IMR-90 (cell line): ENCODE data around the gene MEST. TPM values are rescaled to one million over a fixed set of nuclear protein-coding genes. Genes with fewer than 3 reads are reported as not detected.

Experiments used
- ATAC-seq: fragments of 200-7000 bp; cut with Tn5 transposase; 2 replicates; pipeline ENCODE4 v1.9.1; 2020; ENCODE audit warnings: low read depth, mild to moderate bottlenecking, moderate library complexity
- BruUV-seq: library from RNA; stranded (reverse); fragments of 400-500 nt; replicated peaks from 2 replicates; lab custom pipeline; 2021; lab: Mats Ljungman, UMichigan
- CTCF ChIA-PET: fragments of 300-600 bp; formaldehyde crosslinking; extraction: SDS; loops from one replicate; lab custom pipeline; 2021; ENCODE audit warnings: antibody characterized with exemption; lab: Yijun Ruan, JAX
- POLR2A ChIA-PET: fragments of 300-600 bp; sonication (Branson Sonifier 250); formaldehyde crosslinking; loops from one replicate; lab custom pipeline; 2022; ENCODE audit warnings: antibody characterized with exemption; ENCODE audit not compliant: unreplicated experiment; lab: Charles Lee
- DNase-seq: peaks from one replicate; pipeline ENCODE4 v3.0.0; 2013
- H2AFZ ChIP-seq: replicated peaks from 2 replicates; pipeline ENCODE3; 2013; ENCODE audit warnings: low read length, mild to moderate bottlenecking; ENCODE audit not compliant: poor library complexity
- H2AK5ac ChIP-seq: 2 replicates; pipeline ENCODE4 v1.6.1; 2013; ENCODE audit warnings: low read depth, low read length, inconsistent platforms
- H2AK9ac ChIP-seq: replicated peaks from 2 replicates; pipeline ENCODE3; 2013; ENCODE audit warnings: mild to moderate bottlenecking, low read depth, low read length, moderate library complexity; ENCODE audit not compliant: poor library complexity
- H2BK120ac ChIP-seq: 2 replicates; pipeline ENCODE4 v1.6.1; 2013; ENCODE audit warnings: low read depth, low read length, inconsistent platforms
- H2BK15ac ChIP-seq: 3 replicates; pipeline ENCODE4 v1.6.1; 2013; ENCODE audit warnings: low read depth, low read length, inconsistent platforms
- H2BK20ac ChIP-seq: 2 replicates; pipeline ENCODE4 v1.6.1; 2013; ENCODE audit warnings: low read depth, mild to moderate bottlenecking, inconsistent platforms, low read length, moderate library complexity
- H2BK5ac ChIP-seq: 2 replicates; pipeline ENCODE4 v1.6.1; 2013; ENCODE audit warnings: mild to moderate bottlenecking, low read depth, low read length, inconsistent platforms; ENCODE audit not compliant: poor library complexity, severe bottlenecking
- H3K14ac ChIP-seq: replicated peaks from 2 replicates; pipeline ENCODE4 v1.6.1; 2013; ENCODE audit warnings: low read depth, low read length, inconsistent platforms
- H3K18ac ChIP-seq: 2 replicates; pipeline ENCODE4 v1.6.1; 2013; ENCODE audit warnings: low read depth, low read length, control low read depth
- H3K23ac ChIP-seq: 2 replicates; pipeline ENCODE4 v1.6.1; 2013; ENCODE audit warnings: low read depth, low read length, inconsistent platforms
- H3K27ac ChIP-seq: 2 replicates; pipeline ENCODE4 v1.5.1; 2013; ENCODE audit warnings: mild to moderate bottlenecking, control low read depth, low read length; ENCODE audit not compliant: insufficient read depth
- H3K27me3 ChIP-seq: 2 replicates; pipeline ENCODE4 v1.6.1; 2013; ENCODE audit warnings: low read length; ENCODE audit not compliant: control insufficient read depth, insufficient read depth
- H3K36me3 ChIP-seq: 2 replicates; pipeline ENCODE4 v1.6.1; 2013; ENCODE audit warnings: low read length, mixed read lengths; ENCODE audit not compliant: control insufficient read depth, insufficient read depth
- H3K4ac ChIP-seq: 2 replicates; pipeline ENCODE4 v1.6.1; 2013; ENCODE audit warnings: low read depth, low read length, inconsistent platforms
- H3K4me1 ChIP-seq: 2 replicates; pipeline ENCODE4 v1.6.1; 2013; ENCODE audit warnings: low read length, mixed read lengths; ENCODE audit not compliant: control insufficient read depth, insufficient read depth
- H3K4me2 ChIP-seq: 2 replicates; pipeline ENCODE4 v1.6.1; 2013; ENCODE audit warnings: low read depth, mild to moderate bottlenecking, control low read depth, low read length, moderate library complexity
- H3K4me3 ChIP-seq: 2 replicates; pipeline ENCODE4 v1.5.1; 2013; ENCODE audit warnings: low read depth, mild to moderate bottlenecking, control low read depth, low read length, moderate library complexity; ENCODE audit not compliant: insufficient read depth
- H3K56ac ChIP-seq: 2 replicates; pipeline ENCODE4 v1.6.1; 2013; ENCODE audit warnings: low read length, inconsistent platforms; ENCODE audit not compliant: insufficient read depth; ENCODE audit errors: extremely low read depth
- H3K79me1 ChIP-seq, 2 experiments: 2 replicates each; pipeline ENCODE4 v1.6.1; 2013; ENCODE audit warnings: low read length in 2 of 2, inconsistent platforms in 1 of 2, low read depth in 1 of 2
- H3K9ac ChIP-seq: 2 replicates; pipeline ENCODE4 v1.6.1; 2013; ENCODE audit warnings: low read depth, low read length, control low read depth
- H3K9me1 ChIP-seq: 2 replicates; pipeline ENCODE4 v1.6.1; 2013; ENCODE audit warnings: low read length, inconsistent platforms; ENCODE audit not compliant: insufficient read depth
- H3K9me3 ChIP-seq: 2 replicates; pipeline ENCODE4 v1.6.1; 2013; ENCODE audit warnings: low read length; ENCODE audit not compliant: control insufficient read depth, insufficient read depth
- H4K20me1 ChIP-seq: 2 replicates; pipeline ENCODE4 v1.6.1; 2013; ENCODE audit warnings: low read length, inconsistent platforms; ENCODE audit not compliant: insufficient read depth
- H4K5ac ChIP-seq: 2 replicates; pipeline ENCODE4 v1.6.1; 2013; ENCODE audit warnings: mild to moderate bottlenecking, low read depth, low read length, control low read depth
- H4K8ac ChIP-seq, 2 experiments: 2 replicates each; pipeline ENCODE4 v1.6.1; 2013; ENCODE audit warnings: low read depth in 2 of 2, low read length in 2 of 2, control low read depth in 1 of 2, inconsistent platforms in 1 of 2
- H4K91ac ChIP-seq: 2 replicates; pipeline ENCODE4 v1.6.1; 2013; ENCODE audit warnings: low read depth, low read length, inconsistent platforms; ENCODE audit not compliant: insufficient read depth
- BHLHE40 ChIP-seq: fragments of 150-350 bp; IDR thresholded peaks from 2 replicates; pipeline ENCODE4 v1.6.1; 2016; ENCODE audit warnings: mild to moderate bottlenecking, low read depth, low read length
- CHD1 ChIP-seq: IDR thresholded peaks from 2 replicates; pipeline ENCODE4 v1.6.1; 2012; ENCODE audit warnings: low read depth, low read length, improper control_type of control experiment
- MAFK ChIP-seq: IDR thresholded peaks from 2 replicates; pipeline ENCODE4 v1.6.1; 2012; ENCODE audit warnings: low read depth, low read length, improper control_type of control experiment
- MAZ ChIP-seq: IDR thresholded peaks from 2 replicates; pipeline ENCODE4 v1.6.1; 2012; ENCODE audit warnings: low read depth, mild to moderate bottlenecking, low read length, improper control_type of control experiment, moderate library complexity, borderline replicate concordance
- MXI1 ChIP-seq: IDR thresholded peaks from 2 replicates; pipeline ENCODE4 v1.6.1; 2012; ENCODE audit warnings: low read depth, mild to moderate bottlenecking, low read length, moderate library complexity, borderline replicate concordance
- NFE2L2 ChIP-seq: fragments of 150-350 bp; IDR thresholded peaks from 2 replicates; pipeline ENCODE4 v1.6.1; 2016; ENCODE audit warnings: low read depth, mild to moderate bottlenecking, low read length
- POLR2A ChIP-seq: IDR thresholded peaks from 2 replicates; pipeline ENCODE4 v1.6.1; 2012; ENCODE audit warnings: mild to moderate bottlenecking, low read depth, low read length
- RCOR1 ChIP-seq: IDR thresholded peaks from 2 replicates; pipeline ENCODE4 v1.6.1; 2012; ENCODE audit warnings: mild to moderate bottlenecking, low read length, improper control_type of control experiment; ENCODE audit not compliant: insufficient replicate concordance
- RFX5 ChIP-seq: IDR thresholded peaks from 2 replicates; pipeline ENCODE4 v1.8.0; 2012; ENCODE audit warnings: low read depth, mild to moderate bottlenecking, low read length, moderate library complexity
- WGBS, 2 experiments: methylation state at CpG; one replicate each; pipeline versions ENCODE4 v1.1.5 to v1.1.7; 2013; ENCODE audit warnings: missing lambda C conversion rate in 2 of 2; ENCODE audit not compliant: insufficient read length in 1 of 2; ENCODE audit errors: extremely low coverage in 2 of 2; 5-methylcytosine and 5-hydroxymethylcytosine counted together
- dilution Hi-C: fragments of 300-500 bp; cut with HindIII; formaldehyde crosslinking; loops from one replicate; pipeline ENCODE4 v1.14.3; 2018; ENCODE audit warnings: low sequenced_read_pairs; ENCODE audit not compliant: unreplicated experiment
- in situ Hi-C: fragments of 300-500 bp; cut with MboI; formaldehyde crosslinking; loops from 3 replicates; pipeline ENCODE4 v1.14.3; 2019; ENCODE audit warnings: low sequenced_read_pairs, inconsistent platforms, mixed read lengths
- intact Hi-C: fragments of 100-400 bp; cut with micrococcal nuclease; formaldehyde crosslinking; loops from 2 replicates; pipeline ENCODE4 v1.10.0; 2022
- polyA plus RNA-seq, 3 experiments: library from polyadenylated mRNA; depleted of rRNA; stranded (reverse); fragments of >200 nt; gene quantifications; 2 replicates each; pipeline ENCODE4 v1.2.3, GENCODE V29; 2012; ENCODE audit warnings: low replicate concordance in 1 of 3
- total RNA-seq: library from RNA; depleted of rRNA; stranded (reverse); fragments of >200 nt; gene quantifications from 2 replicates; pipeline ENCODE4 v1.2.3, GENCODE V29; 2012
- TF ChIP-seq, protein P1 (sequence below): fragments of 150-350 bp; IDR thresholded peaks from 2 replicates; pipeline ENCODE4 v1.6.1; 2016; ENCODE audit warnings: low read depth, mild to moderate bottlenecking, low read length, moderate library complexity, borderline replicate concordance
- TF ChIP-seq, protein P2 (sequence below): conservative IDR thresholded peaks from 2 replicates; pipeline ENCODE4 v1.5.1; 2012; ENCODE audit warnings: mild to moderate bottlenecking, low read depth, low read length, improper control_type of control experiment
- TF ChIP-seq, protein P3 (sequence below): fragments of 150-350 bp; IDR thresholded peaks from 2 replicates; pipeline ENCODE4 v1.6.1; 2017; ENCODE audit warnings: mild to moderate bottlenecking, antibody characterized with exemption, low read length, low read depth

MEST gene
- total and polyA plus RNA-seq, 2 of the 4 experiments (the other 2 are of a cell fraction), result 219 to 317 TPM

DNA sequence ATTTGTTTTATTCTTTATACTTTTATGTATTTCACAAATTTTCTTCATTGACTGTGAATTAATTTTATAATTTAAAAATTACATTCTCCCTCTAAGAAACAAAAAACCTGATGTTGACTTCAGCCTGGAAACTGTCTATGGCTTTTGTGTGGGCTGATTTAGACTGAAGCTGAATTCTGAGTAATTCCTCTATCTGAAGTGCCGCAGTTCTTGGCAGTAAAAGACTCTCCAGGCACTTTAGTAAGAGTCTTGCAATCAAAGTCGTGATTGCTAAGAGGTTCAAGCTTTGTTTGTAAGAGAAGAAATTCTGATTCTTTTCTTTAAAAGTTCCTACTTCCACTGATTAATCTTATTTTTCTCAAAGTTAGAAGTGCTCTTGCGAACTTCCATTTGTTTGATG lies 47.7 kb upstream of the MEST start:
- Histone ChIP-seq H3K4me1 (peaks cover 6% of the 10 kb centered on the region), H3K9me3 (peaks cover 4% of the 10 kb centered on the region; the same call in 1 of the 2 replicates), H3K4me3 (no peak overlapping the region), H3K18ac (no peak overlapping the region), H2BK15ac (no peak overlapping the region), H3K4me2 (no peak overlapping the region), H2BK120ac (no peak overlapping the region), H3K9me1 (peaks cover 4% of the 10 kb centered on the region; the same call in 1 of the 2 replicates), H3K56ac (no peak overlapping the region), H3K36me3 (no peaks in the 10 kb centered on the region), H3K14ac (no peak overlapping the region), H3K9ac (no peak overlapping the region), H3K4ac (no peak overlapping the region), H4K91ac (no peak overlapping the region), H4K5ac (no peak overlapping the region), H3K79me1 (peaks cover 9 to 21% of the 10 kb centered on the region in 2 experiments), H2AFZ (no peak overlapping the region), H3K27me3 (no peaks in the 10 kb centered on the region), H2AK9ac (no peak overlapping the region), H4K8ac (no peak overlapping the region), H2BK5ac (no peak overlapping the region), H2BK20ac (no peak overlapping the region), H2AK5ac (no peak overlapping the region), H3K27ac (no peak overlapping the region), H3K23ac (no peak overlapping the region), H4K20me1 (no peaks in the 10 kb centered on the region)
- DNase-seq (peak; percentile 63), ATAC-seq (no peak)
- TF ChIP-seq MAFK (no peak), RFX5 (no peak), CHD1 (no peak), MAZ (no peak), POLR2A (no peak), MXI1 (no peak), NFE2L2 (no peak), BHLHE40 (no peak), RCOR1 (no peak)
- TF ChIP-seq, protein P1, sequence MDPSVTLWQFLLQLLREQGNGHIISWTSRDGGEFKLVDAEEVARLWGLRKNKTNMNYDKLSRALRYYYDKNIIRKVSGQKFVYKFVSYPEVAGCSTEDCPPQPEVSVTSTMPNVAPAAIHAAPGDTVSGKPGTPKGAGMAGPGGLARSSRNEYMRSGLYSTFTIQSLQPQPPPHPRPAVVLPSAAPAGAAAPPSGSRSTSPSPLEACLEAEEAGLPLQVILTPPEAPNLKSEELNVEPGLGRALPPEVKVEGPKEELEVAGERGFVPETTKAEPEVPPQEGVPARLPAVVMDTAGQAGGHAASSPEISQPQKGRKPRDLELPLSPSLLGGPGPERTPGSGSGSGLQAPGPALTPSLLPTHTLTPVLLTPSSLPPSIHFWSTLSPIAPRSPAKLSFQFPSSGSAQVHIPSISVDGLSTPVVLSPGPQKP, result no peak
- TF ChIP-seq, protein P2, sequence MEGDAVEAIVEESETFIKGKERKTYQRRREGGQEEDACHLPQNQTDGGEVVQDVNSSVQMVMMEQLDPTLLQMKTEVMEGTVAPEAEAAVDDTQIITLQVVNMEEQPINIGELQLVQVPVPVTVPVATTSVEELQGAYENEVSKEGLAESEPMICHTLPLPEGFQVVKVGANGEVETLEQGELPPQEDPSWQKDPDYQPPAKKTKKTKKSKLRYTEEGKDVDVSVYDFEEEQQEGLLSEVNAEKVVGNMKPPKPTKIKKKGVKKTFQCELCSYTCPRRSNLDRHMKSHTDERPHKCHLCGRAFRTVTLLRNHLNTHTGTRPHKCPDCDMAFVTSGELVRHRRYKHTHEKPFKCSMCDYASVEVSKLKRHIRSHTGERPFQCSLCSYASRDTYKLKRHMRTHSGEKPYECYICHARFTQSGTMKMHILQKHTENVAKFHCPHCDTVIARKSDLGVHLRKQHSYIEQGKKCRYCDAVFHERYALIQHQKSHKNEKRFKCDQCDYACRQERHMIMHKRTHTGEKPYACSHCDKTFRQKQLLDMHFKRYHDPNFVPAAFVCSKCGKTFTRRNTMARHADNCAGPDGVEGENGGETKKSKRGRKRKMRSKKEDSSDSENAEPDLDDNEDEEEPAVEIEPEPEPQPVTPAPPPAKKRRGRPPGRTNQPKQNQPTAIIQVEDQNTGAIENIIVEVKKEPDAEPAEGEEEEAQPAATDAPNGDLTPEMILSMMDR, result no peak
- TF ChIP-seq, protein P3, sequence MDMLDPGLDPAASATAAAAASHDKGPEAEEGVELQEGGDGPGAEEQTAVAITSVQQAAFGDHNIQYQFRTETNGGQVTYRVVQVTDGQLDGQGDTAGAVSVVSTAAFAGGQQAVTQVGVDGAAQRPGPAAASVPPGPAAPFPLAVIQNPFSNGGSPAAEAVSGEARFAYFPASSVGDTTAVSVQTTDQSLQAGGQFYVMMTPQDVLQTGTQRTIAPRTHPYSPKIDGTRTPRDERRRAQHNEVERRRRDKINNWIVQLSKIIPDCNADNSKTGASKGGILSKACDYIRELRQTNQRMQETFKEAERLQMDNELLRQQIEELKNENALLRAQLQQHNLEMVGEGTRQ, result no peak
- intact Hi-C loops (loop anchor here (5.0 kb wide), 3 partner anchors 43 to 202 kb away; no protein-coding TSS in a partner anchor), dilution Hi-C loops (no loop called here), in situ Hi-C loops (no loop called here)
- WGBS, 2 experiments, result no CpG with 5 or more reads among the region's 3 CpGs
- no TSS peak for BruUV-seq
- CTCF ChIA-PET, result no interaction called here
- POLR2A ChIA-PET, result no interaction called here
